ENCODE measurements around the gene PAX7. TPM values are rescaled to one million over a fixed set of nuclear protein-coding genes. Genes with fewer than 3 reads are reported as not detected.

Gene PAX7
- total RNA-seq, 2 donors from 2014 or later = not detected

DNA sequence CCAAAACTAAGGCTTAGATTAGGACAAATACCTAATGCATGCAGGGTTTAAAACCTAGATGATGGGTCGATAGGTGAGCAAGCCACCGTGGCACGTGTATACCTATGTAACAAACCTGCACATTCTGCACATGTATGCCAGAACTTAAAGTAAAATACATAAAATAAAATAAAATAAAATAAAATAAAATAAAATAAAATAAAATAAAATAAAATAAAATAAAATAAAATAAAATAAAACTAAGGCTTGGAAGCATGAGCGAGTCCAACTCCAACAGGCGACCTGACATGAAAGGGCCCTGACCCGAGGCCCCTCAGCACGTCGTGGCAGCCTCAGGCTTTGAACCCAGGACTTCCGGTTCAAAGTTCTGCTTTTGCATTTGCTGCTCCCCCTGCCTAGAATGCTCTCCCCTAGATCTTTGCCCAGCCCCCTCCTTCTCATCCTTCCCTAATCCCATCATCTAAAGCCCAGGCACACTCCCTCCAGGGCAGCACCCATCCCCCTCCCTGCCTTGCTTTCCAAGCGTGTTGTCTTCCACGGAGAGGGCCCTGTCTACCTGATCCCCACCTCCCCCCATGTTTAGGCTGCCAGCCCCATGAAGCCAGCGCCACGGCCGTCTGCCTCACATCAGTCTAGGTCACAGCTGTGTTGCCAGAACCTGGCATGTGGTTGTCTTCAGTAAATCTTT, 164.5 kb downstream of the PAX7 start:
- no peak overlapping the region for H3K4me3 ChIP-seq
- H3K36me3 ChIP-seq = no peaks in the 10 kb centered on the region
- TF ChIP-seq, protein P1, sequence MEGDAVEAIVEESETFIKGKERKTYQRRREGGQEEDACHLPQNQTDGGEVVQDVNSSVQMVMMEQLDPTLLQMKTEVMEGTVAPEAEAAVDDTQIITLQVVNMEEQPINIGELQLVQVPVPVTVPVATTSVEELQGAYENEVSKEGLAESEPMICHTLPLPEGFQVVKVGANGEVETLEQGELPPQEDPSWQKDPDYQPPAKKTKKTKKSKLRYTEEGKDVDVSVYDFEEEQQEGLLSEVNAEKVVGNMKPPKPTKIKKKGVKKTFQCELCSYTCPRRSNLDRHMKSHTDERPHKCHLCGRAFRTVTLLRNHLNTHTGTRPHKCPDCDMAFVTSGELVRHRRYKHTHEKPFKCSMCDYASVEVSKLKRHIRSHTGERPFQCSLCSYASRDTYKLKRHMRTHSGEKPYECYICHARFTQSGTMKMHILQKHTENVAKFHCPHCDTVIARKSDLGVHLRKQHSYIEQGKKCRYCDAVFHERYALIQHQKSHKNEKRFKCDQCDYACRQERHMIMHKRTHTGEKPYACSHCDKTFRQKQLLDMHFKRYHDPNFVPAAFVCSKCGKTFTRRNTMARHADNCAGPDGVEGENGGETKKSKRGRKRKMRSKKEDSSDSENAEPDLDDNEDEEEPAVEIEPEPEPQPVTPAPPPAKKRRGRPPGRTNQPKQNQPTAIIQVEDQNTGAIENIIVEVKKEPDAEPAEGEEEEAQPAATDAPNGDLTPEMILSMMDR (IDR thresholded peaks at IDR 0.05) = no peak
- no peak overlapping the region for H3K27ac ChIP-seq
- H3K27me3 ChIP-seq (replicated peaks; ENCODE audit: insufficient read depth) = no peaks in the 10 kb centered on the region
- H3K4me1 ChIP-seq (ENCODE audit: control insufficient read depth in 1 of 2, low read depth in 2 of 2) = no peaks in the 10 kb centered on the region
- peaks cover 3% of the 10 kb centered on the region for H3K9me3 ChIP-seq
- no peak for ATAC-seq (ENCODE audit: insufficient number of reproducible peaks, low FRiP score, low read depth)
- DNase-seq (ENCODE audit: low spot score) = no peak

GRCh38 chr1:18796950-18797349, 166.3 kb downstream of the PAX7 start:
- Histone ChIP-seq H3K4me3 (no peak overlapping the region), H3K36me3 (no peaks in the 10 kb centered on the region), H3K27me3 (replicated peaks; ENCODE audit: insufficient read depth) (no peaks in the 10 kb centered on the region), H3K9me3 (peaks cover 3% of the 10 kb centered on the region), H3K27ac (no peak overlapping the region), H3K4me1 (ENCODE audit: control insufficient read depth in 1 of 2, low read depth in 2 of 2) (no peaks in the 10 kb centered on the region)
- TF ChIP-seq, protein P1 (IDR thresholded peaks at IDR 0.05) = no peak
- DNase-seq (ENCODE audit: low spot score) (no peak), ATAC-seq (ENCODE audit: insufficient number of reproducible peaks, low FRiP score, low read depth) (no peak)

Other genes starting within 250 kb of the PAX7 start
- gene KLHDC7A, start 149.9 kb upstream of the PAX7 start, total RNA-seq = not detected
- not detected for gene TAS1R2, start 228.8 kb downstream of the PAX7 start, total RNA-seq